Measurements from ENCODE around the gene PRKN.
A peak's percentile ranks its signal among the peaks of the same experiment; 100 is the strongest.
"Not testable (repeated sequence)": the region's sequence is repeated elsewhere in the genome, so short reads cannot be mapped to it uniquely, and the experiment has no call there.

PRKN gene

GRCh38 chr6:162531391-162531790, 196.2 kb downstream of the PRKN start:
- not testable (repeated sequence) for DNase-seq

DNA sequence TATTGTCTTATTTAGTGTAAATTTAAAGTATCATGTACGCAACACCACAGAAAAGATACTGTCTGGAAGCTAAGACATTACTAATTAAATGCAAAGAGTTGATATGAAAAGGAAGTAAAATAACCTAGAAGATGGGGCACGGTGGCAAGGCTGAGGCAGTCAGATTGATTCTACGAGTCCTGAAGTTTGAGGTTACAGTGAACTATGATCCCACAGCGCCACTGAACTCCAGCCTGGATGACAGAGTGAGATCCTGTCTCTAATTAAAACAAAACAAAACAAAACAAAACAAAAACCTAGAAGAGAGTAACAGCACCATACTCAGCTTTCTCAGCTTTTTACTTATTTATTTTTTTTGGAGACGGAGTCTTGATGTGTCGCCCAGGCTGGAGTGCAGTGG, 199.0 kb downstream of the PRKN start:
- DNase-seq: no peak

GRCh38 chr6:162526960-162527359, 200.6 kb downstream of the PRKN start:
- DNase-seq: no peak

DNA sequence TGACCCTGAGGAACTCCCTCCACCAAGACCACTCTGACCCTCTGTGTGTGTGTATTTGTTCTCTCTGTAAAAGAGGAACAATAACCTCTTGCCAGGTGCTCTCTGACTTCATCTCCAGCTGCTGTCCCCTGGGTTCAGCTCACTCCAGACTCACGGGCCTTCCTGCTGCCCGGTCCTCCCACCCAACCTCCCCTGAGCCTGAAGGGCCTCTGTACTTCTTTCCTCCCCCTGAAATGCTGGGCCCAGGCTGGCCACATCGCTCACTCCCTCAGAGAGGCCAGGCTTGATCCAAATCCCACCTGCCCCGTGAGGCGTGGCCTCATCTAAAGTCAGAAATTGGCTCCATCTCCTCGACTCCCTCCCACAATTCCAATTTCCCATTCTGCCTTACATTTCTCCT, 202.4 kb downstream of the PRKN start:
- DNase-seq: peak; percentile 74

DNA sequence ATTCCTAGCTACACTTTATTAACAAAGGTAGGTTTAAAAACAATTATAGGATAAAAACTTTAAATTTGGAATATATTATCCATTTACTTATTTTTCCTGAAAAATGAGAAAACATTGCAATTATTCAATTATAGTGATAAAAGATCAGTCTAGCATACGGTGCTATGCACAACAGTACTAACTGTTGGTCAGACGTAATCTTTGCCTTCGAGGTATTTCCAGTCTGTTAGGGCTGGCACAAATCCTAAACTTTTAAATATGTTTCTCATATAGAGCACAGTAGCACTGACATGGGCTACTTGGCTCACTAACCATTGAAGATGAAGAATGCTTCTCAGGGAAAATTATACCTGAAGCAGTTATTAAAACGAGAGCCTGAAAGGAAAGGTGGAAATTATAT, 214.8 kb downstream of the PRKN start:
- DNase-seq: no peak

DNA sequence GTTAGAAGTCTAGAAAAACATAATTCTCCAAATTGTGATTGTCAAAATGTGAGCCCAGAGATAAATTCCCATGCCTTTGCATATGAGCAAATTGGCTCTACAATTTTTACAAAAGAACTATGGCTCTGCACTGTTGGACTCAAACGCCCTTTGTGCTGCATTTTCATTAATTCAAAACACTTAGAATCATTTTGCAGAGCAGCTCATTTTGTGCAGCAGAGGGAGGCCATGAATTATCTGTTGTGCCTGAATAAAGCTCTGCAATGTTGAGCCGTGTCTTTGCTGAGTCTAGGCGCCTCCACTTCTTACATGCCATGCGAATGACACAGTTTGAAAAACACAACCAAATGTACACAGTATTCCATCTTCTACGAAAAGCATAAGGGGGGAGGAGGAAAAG, 230.2 kb downstream of the PRKN start:
- DNase-seq: no peak

DNA sequence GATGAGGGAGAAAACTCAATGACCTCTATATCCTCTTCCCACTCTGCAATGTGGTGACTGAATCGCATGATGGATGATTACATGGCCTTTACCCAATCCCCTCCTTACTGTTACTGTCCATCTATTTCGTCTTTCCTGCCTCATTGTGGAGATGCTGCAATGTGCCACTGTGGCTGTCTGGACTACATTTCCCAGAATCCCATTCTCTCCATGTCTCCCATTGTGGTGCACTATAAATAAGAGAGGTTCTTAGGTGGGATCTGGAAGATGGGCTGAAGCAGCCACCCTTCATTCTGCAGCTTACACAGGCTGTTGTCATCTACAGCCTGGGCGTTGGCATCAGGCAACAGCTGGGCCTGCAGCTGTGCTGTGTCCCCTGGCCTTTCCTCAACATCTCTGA, 233.6 kb downstream of the PRKN start:
- no peak for DNase-seq

DNA sequence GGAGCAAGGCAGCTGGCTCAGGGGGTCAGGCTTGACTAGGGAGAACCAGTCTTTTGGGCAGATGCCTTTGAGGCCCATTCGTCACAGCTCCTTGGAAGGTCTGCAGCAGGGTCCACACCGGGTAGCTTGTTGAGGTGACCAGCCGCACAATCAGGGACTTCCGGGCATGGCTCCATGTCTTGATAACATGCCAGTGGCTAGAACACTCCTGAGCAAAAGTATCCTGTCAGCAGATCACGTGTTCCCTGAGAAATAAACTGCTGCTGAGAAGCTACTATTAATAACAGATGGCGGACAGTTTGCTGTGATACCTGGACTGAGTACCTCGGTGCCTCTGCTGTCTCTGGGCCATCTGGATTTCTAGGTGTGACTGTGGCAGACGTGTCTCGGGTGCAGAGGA, 235.9 kb downstream of the PRKN start:
- DNase-seq: no peak

DNA sequence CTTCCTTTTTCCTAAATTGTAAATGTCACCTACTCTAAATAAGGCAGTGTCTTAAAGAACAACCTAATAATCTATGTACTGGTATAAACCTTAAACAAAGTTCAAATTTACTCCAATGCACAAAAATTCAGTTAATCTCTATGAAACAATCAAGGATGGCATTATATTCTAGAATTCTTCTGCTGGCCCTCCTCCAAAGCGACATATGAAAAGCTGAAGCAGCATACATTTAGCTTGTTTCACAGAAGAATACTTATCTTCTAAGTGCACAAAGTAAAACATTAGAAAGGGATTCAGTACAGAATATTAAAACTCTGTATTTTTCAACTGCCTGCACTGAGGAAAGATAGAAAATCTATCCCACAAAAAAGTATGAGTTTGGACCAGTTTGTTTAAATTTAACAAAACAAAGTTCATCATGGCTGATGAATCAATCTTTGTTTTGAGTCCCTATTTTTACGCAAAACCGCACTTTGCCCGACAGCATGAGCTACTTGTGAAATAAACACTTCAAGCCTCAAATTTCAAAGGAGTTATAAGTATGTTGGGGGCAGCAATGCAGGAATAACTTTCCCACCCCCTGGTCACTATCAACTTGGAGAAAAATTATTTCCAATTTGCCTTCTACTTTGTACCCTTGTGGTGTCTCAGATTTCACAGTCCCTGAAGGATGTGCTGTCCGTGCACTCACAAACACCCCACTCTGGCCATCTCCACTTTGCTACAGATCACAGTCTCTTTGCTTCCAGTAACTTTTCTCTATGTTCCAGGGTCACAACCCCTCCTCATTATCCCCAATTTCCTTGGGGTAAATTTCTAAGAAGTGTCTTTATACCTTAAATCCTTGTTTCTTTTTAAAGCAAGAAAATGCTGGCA, 238.2 kb downstream of the PRKN start:
- DNase-seq: no peak

GRCh38 chr6:162488444-162488843, 239.1 kb downstream of the PRKN start:
- no peak for DNase-seq

- no peak for DNase-seq
Observed at GRCh38 chr6:162485464-162485863, 242.1 kb downstream of the PRKN start.

- DNase-seq: no peak
Observed at GRCh38 chr6:162481938-162482337, 245.6 kb downstream of the PRKN start.

DNA sequence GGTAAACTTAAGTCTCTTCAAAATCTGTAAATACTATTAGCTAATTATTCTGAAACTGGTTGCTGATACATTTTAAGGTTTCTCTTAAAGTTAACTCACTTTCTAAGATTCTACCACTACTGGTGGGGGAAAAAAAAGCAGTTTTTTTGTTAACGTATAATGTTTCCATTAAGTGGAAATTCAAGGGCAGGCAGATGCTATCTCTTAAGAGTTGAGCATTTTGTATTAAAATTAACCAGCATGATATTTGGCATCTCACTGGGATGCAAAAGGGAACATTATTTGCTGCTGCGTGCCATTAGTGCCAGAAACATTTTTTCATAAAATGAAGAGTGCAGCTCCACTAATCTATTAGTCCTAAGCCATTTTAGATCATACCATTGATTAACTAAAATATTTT, 246.2 kb downstream of the PRKN start:
- DNase-seq: no peak

- no peak for DNase-seq
Observed at GRCh38 chr6:162478192-162478671, 249.3 kb downstream of the PRKN start.

DNA sequence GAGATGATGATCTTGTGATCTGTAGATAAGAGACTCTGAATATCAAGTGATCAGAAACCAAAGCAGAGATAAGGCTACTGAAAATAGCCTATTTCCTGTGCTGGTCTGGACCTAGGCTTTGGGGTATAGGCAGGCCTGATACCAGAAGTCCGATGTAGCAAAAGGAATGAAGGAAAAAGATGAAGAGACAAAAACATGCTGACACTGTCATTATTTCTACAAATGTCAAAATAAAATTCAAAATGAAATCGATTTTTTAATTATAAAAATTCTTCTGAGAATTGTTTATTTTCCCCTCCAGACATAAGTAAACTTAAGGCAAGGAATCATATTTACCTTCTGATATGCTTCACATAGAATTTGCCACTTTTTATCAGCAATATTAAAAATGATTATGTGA, 252.8 kb downstream of the PRKN start:
- no peak for DNase-seq

GRCh38 chr6:162471842-162472241, 255.7 kb downstream of the PRKN start:
- DNase-seq: no peak

DNA sequence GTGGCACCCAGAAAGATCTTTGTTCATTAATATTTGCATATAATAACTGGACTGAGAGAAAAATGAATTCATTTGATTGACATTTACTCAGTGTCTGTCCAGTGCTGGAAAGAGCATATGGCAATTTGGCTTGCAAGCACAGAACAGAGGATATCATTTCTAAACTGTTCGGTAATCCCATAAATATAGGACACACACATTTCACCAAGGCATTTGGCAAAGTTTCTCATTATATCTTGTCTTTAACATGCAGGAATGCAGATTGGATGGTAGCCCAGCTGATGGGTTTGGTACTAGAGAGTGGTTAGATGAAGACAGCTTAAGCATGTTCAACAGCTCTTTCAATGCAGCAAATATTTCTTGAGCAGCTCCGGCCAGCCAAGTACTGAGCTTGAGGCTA, 259.2 kb downstream of the PRKN start:
- peak; percentile 57 for DNase-seq

DNA sequence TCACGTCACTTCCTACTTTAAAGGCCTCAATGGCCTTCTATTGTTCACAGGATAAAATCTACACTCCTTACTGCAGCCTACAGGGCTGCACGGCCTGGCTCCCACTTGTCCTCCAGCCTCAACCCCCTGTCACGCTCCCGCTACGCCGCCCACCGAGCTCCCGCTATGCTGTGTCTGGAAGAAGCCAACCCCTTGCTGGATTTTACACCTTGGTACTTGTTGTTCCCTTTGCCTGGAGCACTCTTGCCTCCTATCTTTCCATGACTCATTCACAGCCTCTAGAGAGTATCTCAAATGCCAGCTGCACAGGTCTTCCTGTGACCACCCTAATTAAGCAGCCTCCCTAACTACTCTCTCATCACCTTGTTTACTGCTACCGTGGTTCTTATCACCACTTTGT, 259.9 kb downstream of the PRKN start:
- DNase-seq: no peak

GRCh38 chr6:162463576-162463975, 264.0 kb downstream of the PRKN start:
- DNase-seq: no peak

GRCh38 chr6:162459985-162460384, 267.6 kb downstream of the PRKN start:
- DNase-seq: no peak

- DNase-seq: no peak
Observed at GRCh38 chr6:162450358-162450757, 277.2 kb downstream of the PRKN start.

- no peak for DNase-seq
Observed at GRCh38 chr6:162448294-162448693, 279.3 kb downstream of the PRKN start.

GRCh38 chr6:162443101-162443500, 284.5 kb downstream of the PRKN start:
- no peak for DNase-seq

DNA sequence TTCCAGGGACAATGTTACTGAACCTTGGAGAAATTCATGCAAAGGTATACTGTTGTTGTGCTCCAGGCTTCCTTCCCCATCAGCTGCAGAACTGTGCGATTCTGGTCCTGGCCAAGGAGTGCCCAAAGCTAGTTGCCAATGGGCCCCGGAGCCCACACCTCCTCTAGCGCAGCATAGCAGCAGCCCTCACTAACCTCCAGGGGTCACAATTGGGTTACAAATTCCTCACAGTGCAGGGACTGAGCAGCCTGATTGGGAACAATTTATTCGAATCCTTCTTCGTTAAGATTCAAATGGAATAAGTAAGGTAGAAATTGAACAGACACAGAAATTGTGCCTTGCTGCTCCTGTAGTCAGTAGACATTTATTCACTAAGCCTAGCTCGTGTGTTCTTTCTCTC, 284.9 kb downstream of the PRKN start:
- no peak for DNase-seq

DNA sequence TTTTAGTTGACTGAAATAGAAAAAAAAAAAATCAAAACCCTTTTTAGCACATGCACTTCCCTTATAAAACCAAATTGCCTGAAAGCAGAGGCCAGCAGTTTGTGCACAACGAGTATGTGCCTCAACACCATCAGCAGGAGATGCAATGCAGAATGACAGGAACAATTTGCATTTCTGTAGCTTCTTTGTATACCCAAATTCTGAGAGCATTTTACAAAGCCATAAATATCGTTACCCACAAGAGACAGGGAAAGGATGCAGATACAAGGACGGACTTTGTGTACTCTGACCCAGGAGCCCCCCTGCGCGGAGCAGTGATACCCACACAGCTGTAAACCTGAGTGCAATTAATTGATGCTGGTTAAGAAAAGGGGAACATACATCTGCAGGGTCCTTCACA, 285.6 kb downstream of the PRKN start:
- DNase-seq: no peak

Measured in femur (tissue), 1 donor.